Raji (cell line): ENCODE data around the gene MRAS.

Source experiments
- POLR2A ChIP-seq: IDR thresholded peaks from 2 replicates; pipeline ENCODE4 v1.6.1; 2011; ENCODE audit warnings: low read depth, low read length, control low read depth; ENCODE audit not compliant: insufficient read depth

The MRAS gene

GRCh38 chr3:138332472-138333073 lies 15.8 kb upstream of the MRAS start:
- no peak for TF ChIP-seq POLR2A

GRCh38 chr3:138334608-138335007 lies 13.8 kb upstream of the MRAS start:
- no peak for TF ChIP-seq POLR2A

GRCh38 chr3:138336454-138336999 lies 11.9 kb upstream of the MRAS start:
- TF ChIP-seq POLR2A, result no peak

DNA sequence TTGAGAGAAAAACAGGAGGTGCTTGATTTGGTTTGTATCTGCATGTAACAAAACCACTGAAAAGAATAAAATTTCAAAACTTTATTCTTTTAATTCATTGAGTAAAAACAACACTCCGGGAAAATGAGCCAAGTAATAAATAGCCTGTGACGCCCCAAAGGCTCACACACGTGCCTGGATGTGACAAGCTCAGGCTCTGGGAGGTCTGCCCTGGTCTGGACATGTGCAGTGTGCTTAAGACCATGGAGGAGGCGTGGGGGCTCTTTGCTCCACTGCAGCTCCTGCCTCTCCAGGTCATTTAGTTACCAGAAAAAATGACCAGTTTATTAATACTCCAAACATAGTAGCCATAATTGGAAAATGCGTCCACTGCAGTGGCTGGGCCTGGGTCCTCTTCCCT lies 10.1 kb upstream of the MRAS start:
- TF ChIP-seq POLR2A, result no peak

DNA sequence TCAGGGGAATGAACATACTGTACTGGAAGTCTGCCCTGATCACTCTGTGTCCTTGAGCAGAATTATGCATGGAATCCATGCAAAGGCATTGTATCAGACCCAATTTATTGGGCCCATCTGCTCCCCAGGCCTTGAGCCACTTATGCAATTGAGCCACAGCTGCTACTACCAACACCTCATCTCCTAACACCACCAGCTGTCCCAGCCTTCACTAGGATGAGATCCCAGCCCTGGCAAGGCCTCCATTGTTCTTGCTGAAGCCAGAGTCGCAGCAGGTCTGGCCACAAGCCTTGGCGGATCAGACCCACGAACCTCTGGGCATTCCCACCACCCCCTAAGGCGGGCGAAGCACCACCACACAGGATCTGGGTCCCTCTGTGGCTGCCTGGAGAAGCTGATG lies 9.6 kb upstream of the MRAS start:
- no peak for TF ChIP-seq POLR2A

GRCh38 chr3:138340511-138340910 lies 7.9 kb upstream of the MRAS start:
- no peak for TF ChIP-seq POLR2A

DNA sequence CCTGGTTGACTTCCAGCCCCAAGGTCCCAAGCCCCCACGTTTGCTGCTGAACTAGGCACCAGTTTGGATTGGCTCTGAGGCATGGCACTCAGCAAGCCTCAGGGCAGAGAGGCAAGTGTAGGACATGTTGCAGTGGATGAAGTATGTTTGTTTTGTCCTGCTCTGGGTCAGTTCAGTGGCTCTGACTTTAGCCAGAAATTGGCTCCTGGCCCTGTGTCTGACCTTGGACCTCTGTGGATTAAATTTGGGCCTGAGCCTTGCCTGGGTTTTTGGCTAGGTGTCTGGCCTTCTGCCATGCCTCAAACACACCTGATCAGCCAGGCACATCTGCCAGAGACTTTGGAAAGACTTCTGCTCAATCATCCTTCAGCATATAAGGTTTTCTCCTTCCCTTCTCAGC lies 3.6 kb upstream of the MRAS start:
- TF ChIP-seq POLR2A, result no peak

GRCh38 chr3:138348754-138349739 lies 668 bp downstream of the MRAS start:
- TF ChIP-seq POLR2A, result no peak

- TF ChIP-seq POLR2A, result no peak
Measured at GRCh38 chr3:138349926-138350665, 1.7 kb downstream of the MRAS start.

GRCh38 chr3:138351151-138351550 lies 2.8 kb downstream of the MRAS start:
- TF ChIP-seq POLR2A, result no peak

DNA sequence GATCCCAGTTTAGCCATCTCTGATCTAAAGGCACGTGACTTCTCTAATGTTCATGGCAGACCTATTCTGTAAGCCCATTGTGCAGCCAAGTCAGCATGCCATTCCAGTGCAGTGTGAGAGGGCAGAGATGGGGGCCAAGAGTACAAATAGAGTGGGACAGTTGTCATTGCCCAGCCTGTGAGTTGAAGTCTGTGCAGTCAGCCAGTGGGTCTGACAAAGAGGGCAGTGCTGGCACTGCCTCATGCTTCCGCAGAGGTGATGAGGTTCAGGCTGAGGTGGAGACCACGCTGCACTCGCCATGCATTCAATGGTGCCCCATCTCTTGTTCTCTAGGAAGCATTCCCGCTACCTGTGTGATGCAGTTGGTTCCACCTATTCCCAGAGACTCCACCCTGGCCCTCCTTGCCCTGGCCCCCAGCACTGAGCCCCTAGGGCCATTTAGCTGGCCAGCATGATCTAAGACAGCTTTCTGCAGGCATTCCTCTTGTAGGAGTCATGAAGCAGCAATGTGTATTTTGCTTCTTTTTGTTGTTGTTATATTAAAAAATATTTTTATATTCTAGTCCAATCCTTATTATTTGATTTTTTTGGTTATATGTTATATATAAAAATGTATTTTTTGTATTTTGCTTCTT lies 3.7 kb downstream of the MRAS start:
- no peak for TF ChIP-seq POLR2A

- no peak for TF ChIP-seq POLR2A
Measured at GRCh38 chr3:138354376-138354775, 6.0 kb downstream of the MRAS start.

DNA sequence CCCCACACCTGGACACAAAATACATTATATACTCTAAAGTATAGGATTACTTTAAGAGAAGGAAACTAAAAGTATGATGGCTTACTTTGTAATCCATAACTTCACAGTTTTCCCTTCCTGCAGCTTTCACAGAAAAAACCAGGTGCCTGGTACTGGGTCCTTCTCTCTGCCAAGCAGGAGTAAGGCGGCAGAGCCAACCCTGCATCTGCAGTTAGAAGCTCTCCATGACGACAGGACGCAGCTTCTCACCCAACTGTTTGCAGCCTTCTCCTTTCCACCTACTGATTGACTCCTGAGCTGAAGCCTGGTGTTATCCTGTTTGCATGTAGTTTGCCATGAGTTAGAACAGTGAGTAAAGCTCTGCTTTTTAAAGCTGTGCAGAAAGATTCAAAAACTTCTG lies 6.7 kb downstream of the MRAS start:
- no peak for TF ChIP-seq POLR2A

DNA sequence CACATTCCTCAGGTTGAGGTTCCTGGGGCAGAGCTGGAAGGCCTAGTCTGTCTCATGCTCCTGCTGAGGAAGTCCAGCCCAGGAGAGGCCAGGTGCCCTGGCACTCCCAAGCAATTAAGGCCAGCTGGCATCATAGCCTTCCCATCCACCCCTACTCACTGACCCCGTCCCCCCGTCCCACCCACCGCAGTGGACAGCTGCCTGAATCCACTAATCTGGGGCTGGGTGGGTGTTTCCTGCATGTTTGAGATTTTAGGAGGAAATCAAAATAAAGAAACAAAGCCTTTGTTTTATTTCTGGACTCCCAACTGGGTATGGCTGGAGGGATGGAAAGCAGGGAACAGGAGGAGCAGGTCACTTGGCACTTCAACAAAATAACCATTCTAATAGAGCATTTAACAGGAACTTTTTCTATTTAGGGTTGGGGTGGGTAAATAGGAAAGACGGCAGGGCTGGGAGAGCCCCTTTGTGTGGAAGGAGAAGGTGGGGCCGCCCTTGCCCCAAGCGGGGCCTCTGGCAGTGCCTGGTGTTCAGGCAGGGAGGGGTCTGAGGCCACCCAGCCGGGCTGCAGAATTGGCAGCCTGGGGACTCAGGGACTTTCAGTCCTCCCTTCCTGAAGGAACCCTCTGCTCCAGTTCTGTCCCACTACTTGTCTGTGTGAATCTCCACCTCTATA lies 8.5 kb downstream of the MRAS start:
- no peak for TF ChIP-seq POLR2A
